HUDEP-2 (cell line): ENCODE data around the gene SLAMF1.
"Not testable (repeated sequence)": the region's sequence is repeated elsewhere in the genome, so short reads cannot be mapped to it uniquely, and the experiment has no call there.

Experiments
- DNase-seq, 76 experiments: peaks; one replicate each; lab custom pipeline; 2025; ENCODE audit not compliant: unreplicated experiment in 76 of 76; lab: John Stamatoyannopoulos, UW

The SLAMF1 gene

DNA sequence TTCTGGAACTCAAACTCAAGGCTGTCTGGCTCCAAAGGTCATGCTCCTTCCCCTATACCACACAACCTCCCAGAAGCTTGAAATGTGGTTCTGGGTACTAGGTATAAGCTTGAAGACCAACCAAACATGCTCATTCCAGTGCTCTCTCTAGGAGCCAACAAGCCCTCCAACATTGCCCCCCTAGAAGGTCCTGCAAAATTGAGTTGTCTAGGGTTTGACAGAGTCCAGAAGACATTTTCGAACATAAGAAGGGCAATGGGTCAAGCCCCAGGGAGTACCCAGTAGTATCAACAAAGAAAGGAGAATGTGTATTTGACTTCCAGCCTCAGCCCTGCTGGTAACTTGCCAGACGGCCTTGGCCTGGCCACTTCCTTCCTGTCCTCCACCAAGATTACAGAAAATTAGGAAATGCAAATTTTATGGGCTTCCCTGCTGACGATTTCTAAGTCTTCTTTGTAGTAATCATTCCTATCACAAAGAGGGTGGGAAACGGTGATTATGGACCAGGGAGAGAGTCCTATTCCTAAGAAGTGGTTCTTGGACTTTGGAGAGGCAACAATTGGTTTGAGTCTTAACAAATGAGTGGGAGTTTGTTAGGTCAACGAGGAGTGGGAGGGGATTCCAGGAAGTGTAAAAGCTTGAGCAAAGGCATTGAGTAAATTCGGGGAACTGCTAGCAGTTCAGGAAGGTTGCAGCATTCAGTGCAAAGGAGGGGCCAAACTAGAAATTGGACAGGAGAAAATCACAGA is 18.7 kb upstream of the SLAMF1 start:
- peak in 1 of 76 experiments; percentile 6 for DNase-seq

DNA sequence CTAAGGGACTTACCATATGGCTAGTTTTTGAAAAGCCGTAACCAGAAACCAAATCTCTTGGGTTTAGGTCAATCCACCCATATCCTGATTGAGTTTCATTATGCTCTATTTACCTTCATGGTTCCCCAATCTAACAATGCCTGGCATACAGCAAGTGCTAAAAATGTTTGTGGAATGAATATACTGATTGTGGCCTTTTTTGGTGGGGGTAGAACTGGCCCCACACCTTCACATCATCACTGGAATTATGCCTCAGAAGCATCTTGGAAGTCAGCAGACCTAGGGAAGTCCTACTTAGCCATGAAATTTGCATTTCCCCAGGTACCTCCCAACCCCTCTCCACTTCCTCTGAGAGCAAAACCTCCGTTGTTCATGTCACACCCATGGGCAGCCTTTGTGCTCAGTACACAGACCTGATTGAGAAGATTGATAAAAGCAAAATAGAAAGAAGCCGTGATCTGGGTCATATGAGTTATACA is 17.8 kb upstream of the SLAMF1 start:
- DNase-seq = no peak

DNA sequence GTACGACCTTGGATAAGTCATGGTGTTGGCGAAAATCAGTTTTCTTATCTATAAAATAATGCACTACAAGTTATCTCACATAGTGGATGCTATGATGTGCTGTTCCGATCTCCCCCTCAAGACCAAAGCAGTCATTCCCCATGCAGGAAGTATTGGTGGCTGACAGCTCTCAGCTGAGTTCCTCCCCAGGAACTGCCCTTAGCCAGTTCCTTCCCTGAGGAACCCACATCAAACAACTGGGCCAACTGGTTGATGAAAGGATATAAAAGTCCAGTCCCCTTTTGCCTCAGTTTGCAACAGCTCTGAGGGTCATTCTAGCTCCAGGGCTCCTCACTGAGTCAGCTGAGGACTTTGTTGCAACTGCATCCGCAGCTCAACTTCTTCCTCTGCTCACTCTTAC is 16.1 kb upstream of the SLAMF1 start:
- no peak for DNase-seq

DNA sequence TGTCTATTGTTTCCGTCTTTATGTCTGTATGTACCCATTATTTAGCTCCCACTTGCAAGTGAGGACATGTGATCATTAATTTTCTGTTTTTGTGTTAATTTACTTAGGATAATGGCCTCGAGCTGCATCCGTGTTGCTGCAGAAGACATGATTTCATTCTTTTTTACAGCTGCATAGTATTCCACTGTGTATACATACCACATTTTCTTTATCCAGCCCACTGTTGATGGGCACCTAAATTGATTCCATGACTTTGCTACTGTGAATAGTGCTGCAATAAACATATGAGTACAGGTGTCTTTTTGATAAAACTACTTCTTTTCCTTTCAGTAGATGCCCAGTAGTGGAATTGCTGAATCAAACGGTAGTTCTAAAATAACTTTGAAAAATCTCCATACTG is 12.7 kb upstream of the SLAMF1 start:
- DNase-seq = no peak

DNA sequence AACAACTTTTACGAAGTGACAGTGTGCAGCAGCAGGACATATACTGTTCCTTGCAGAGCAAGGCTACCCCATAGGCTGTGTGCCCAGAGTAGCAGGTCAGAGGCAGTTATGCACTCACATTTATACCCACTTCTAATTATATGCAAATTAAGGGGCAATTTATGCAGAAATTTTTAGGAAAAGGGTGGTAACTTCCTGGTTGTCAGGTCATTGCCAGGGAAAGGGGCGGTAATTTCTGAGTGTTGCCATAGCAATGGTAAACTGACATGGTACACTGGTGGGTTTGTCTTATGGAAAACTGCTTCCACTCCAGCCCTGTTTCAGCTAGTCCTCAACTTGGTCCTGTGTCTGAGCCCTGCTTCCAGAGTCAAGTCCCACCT is 12.0 kb upstream of the SLAMF1 start:
- no peak for DNase-seq

DNA sequence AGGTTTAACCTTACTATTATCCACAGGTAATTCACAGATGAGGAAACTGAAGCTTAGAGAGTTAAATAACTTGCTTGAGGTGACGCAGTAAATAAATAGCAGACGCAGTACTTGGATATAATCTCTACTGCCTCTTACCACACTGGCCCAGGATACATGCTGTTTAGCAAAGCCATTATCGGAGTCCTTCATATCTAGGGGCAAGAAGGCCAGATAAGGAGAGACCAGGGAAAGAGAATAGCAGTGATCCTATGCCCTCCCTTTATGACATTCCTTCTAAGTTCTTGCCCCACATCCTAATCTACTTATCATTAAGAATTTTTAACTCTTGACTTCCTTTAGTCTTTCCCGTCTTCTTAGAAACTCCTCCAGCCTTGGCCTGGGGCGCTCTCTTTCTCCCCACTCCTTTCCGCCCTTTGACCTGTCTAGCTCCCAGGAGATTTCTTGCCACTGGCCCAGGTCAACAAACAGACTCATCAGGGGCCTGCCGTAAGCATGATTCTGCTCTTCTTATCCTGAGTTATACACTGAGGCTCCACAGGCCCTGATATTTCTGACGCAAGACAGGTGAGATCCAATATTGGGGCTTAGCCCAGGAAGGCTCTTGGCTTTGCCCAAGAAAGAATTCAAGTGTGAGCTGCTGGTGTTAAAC is 11.4 kb upstream of the SLAMF1 start:
- no peak for DNase-seq

DNA sequence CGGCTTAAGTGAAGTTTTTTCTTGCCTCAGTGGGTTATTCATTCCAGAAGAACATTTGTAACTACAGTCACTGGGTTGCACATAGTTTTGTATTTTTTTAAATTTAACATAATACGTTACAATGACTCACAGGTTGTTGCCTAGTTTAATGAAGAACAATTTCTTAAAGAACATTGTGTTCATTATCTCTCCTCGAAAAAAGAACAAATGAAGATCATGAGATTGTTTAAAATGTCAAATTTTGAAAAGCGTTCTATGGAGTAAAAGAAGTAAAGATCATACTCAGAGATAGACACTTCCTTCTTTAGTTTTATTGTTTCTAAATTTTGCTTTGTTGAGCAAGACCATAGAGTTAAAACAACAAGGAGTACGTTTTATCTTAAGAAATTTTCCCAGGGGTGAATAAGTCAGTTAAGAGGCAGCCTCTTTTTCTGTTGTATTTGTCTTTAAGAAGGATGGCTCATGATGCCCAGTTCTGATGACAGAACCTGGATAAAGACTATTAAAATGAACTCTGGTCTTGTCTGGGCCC is 10.5 kb upstream of the SLAMF1 start:
- no peak for DNase-seq

DNA sequence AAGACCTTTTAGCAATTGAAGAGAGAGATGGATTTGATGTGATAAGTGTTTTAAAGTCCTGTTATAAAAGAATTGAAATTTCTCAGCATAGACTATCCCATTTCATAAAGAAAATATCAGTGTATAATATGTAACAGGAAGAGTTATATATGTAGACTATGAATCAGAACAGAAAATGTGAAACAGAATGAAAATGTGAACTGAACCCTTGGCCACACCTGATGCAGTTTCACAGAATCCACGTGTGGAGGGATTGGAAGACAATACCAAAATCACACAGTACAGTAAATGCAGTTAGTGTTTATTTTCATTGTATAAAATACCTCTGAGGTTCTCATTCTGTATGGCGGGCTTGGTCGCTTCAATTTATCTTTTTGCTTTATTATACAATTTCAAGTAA is 9.9 kb upstream of the SLAMF1 start:
- no peak for DNase-seq

DNA sequence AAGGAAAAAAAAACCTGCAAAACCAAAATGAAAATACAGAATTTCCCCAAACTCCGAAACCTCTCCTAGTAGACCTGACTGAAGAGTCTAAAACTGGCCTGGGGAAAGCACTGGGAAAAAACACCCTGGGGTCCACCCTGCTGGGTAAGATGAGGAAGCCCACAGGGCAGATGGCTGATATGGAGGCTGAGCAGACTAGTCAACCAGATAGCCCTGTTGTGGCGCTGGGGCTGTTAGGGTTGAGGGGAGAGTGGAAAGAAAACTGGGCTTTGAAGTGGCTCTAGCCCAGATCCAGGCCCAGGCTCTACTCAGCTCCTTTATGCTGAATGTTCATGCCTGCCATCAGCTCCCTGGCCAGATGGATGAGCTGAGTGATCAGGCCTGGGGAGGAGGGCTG is 6.8 kb upstream of the SLAMF1 start:
- no peak for DNase-seq

DNA sequence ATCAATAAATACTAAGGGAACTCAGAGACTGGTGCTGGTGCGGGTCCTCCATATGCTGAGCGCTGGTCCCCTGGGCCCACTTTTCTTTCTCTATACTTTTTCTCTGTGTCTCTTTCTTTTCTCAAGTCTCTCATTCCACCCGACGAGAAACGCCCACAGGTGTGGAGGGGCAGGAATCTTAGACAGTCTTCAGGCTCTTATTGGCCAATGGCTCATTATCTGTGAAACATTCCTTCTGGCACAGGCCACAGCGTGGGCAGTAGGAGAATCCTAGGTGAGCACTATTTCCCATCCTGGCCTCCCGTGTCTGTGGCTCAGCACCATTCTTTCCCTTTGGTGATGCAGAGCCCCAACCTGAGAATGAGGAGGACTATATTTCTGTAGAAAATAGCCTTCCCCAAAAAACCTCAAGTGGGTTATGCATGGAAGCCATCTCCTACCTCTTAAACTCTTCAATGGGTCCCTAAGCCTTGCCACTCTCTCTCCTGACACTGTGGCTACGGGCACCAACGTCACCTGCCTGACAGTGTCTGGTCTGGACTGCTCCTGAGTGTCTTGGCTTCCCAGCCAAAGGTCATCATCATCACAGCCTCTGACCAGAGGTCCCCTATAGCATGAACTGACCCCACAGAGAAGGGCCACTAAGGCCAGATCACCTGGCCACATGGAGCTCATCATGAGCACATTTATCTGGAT is 6.2 kb upstream of the SLAMF1 start:
- DNase-seq = no peak

DNA sequence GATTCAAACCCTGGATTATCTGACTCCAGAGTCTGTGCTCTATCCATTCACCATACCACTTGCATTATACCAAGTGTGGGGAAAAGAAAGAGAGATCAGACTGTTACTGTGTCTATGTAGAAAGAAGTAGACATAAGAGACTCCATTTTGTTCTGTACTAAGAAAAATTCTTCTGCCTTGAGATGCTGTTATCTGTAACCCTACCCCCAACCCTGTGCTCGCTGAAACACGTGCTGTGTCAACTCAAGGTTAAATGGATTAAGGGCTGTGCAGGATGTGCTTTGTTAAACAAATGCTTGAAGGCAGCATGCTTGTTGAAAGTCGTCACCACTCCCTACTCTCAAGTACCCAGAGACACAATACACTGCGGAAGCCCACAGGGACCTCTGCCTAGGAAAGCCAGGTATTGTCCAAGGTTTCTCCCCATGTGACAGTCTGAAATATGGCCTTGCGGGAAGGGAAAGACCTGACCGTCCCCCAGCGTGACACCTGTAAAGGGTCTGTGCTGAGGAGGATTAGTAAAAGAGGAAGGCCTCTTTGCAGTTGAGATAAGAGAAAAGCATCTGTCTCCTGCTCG is 5.3 kb upstream of the SLAMF1 start:
- not testable (repeated sequence) for DNase-seq

DNA sequence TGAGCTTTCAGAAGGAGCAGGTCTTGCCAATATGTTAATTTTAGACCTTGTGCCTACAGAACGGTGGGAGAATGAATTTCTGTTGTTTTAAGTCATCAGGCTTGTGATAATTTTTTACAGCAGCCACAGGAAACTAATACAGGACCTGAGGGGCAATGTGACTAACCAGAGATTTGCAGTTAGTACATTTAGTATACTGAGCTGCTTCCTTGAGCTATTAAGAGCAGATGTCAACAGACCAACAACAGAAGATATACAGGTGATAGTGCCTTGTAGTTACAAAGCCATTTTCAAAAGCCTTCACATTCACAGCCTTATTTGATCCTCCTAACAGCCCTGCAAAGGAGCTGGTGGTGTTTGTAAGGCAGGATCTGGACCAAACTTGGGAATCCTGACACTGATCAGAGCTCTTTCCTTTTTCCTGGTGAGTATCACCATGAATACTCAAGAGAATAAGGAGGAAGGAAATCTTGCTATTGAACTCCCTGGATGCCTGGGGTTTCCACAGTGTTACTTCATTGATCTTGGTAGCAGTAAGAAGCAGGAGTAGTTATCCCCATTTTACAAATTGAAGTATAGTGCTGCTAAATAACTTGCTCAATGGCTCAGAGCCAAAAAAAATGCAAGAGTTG is 4.7 kb upstream of the SLAMF1 start:
- no peak for DNase-seq

DNA sequence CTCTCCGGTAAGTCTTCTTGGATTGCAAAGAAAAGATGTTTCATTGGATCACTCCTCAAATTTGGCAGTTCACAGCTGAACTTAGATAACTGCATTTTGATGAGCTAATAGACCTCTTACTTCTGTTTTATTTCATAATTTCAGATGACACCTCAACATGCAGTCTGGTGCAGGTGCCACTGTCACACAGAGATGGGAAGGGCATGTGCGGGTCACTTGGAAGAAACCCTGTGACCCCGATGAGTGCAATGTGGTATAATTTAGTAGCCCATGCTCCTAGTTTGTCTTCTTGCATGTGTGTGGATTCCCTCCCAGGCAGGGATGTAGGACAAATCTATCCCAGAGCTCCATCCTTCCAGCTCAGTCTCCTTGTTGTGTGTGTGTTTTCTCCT is 481 bp upstream of the SLAMF1 start:
- DNase-seq = no peak

DNA sequence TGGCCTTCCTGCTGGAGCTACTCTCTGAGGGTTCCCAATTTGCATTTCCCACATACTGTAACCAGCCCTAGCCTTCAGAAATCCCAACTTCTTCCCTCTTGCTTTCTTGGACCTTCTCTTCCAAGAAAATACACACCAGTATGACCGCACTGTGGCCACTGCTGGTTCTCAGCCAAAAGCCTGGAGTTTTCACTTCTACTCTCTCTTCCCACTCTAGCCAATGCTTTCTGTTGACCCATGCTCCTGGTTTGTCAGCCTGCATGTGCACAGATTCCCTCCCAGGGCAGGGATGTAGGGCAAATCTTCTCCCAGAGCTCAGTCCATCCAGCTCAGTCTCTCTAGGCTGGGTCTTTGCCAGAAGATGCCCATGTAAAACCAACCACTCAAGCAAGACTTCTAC is 664 bp downstream of the SLAMF1 start:
- DNase-seq = no peak

DNA sequence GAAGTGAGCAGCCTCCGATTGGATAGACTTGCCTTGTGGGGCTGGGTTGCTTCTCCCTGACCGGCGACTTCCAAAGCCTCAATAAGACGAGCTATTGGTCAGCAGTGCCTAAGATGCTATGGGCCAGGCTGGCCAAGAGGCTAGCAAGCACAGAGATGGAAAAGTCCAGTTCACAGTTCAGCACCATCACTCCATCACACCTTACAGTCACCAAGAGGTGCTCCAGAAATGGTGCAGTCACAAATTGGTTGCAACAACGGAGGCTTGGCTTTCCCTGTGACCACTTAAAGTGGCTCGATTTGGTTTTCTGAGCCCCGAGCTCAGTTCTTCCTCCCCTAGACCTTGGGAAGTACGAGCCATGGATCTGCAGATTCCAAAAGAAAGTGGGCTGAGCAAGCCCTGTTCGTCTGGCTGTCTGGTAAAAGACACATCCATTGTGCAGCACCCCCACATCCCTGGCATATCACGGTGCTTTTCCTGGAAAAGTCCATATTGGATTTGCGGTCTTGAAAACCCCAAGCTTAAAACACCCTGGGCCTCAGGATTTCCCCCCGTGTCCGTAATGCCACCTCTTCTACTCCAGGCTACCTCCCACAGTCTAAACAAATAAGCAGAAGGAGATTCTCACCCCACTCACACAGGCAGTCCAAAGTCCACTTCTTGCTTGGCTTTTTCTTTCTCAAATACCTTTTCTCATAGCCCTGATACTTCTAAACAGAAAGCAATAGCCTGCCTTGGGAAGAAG is 1.3 kb downstream of the SLAMF1 start:
- DNase-seq = no peak

DNA sequence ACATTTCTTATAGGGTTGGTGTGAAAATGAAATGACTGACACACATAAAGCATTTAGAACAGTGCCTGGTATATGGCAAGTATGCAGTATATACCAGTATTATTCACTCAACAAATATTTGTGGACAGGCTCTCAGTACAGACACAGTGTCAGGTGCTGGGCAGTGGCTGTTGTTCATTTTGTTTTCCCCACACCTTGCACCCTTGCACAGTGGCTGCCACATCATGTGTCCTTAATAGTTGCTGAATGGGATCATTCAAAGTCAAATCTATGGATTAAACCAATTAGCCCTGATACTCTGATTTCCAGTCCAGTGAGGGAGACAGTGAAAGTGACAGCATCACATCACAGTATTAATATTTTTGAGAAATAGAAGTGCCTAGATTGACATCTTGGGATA is 2.4 kb downstream of the SLAMF1 start:
- no peak for DNase-seq

DNA sequence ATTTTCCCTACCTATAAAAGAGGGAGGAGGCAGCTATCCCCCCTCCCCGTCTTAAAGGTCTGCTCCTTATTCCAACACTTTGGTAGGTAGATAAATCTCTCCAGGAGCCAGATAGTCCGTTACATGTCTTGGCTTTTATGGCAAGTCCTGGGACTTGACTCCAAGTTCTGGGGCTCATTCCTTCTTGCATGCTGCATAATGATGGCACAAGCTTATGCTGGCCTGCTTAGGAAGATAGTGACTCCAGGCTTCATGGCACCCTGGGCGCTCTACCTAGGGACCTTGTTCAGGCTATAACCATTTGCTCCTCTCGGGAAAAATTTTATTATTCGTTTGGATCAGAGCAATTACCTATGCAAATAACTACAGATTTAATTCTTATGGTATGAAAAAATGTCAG is 3.7 kb downstream of the SLAMF1 start:
- DNase-seq = no peak

DNA sequence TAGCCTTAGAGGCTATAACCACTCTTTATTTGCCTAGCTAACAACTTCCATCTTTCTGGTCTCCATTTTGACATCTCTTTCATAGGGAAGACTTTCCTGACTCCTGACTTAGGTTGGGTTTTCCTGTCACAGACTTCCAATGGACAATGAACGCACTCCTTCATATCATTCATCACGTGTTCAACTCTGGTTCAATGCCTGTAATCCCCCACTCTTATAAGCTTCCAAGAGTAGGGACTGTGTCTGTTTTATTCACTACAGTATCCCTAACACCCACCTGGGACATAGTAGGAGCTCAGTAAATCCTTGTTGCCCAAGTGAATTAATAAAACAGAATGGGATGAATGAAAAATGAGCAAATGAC is 4.6 kb downstream of the SLAMF1 start:
- DNase-seq = no peak

DNA sequence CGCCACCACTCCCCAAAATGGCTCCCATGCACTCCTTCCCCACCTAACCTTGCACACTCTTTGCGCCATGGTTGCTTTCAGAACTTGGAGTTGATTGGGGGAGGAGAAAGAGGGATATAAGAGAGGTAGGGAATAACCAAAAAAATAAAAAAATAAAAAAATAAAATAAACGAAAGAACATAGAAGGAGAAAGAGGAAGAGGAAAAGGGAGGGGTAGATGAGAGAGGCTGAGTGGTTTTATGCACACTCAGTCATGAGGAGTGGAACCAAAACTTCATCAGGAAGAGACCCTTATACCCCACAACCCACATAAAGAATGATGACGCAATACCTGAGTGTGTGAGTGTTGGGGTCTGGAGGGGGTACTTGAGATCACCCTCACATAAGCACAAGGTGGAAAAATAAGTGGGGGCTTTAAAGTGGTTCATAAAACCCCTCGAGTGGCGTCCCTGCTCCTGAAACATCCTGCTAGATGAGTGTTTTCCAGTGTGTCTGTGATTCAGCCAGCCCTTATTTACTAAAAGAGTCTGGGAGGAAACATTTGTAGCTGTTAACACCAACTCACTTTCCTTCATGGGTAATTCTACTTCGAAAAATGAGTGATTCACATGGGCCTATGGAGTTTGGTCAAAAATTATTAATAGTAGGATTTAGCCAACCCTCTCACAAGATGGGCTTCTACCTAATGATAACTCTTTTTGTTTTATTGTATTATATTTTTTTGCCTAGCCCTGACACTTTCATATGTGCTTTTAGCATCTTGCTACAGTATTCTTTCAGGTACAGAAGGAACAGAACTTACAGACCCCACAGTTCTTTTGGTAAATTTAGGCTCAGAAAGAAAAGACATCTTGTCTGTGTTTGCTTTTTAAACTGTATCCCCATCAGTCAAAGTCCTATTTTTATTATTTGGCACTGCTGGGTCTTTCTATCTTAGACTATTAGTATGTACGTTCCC is 5.2 kb downstream of the SLAMF1 start:
- DNase-seq = no peak
